B cell (primary cell): Measurements from ENCODE around the gene MAMDC4.

Source experiments
- CTCF ChIP-seq: fragments of 200-600 bp; IDR thresholded peaks from one replicate; pipeline ENCODE4 v1.8.0; 2022; ENCODE audit warnings: antibody characterized with exemption, mild to moderate bottlenecking
- EZH2 ChIP-seq: IDR thresholded peaks from 2 replicates; pipeline ENCODE4 v1.6.1; 2012; ENCODE audit warnings: borderline replicate concordance, low read depth, mild to moderate bottlenecking, moderate library complexity, low read length; ENCODE audit not compliant: insufficient read depth, poor library complexity, severe bottlenecking

GRCh38 chr9:136867480-136867879 is 15.3 kb downstream of the MAMDC4 start:
- TF ChIP-seq CTCF (no peak), EZH2 (no peak)
